Measurements from ENCODE around the gene CD55. TPM values are rescaled to one million over a fixed set of nuclear protein-coding genes. Genes with fewer than 3 reads are reported as not detected.
"Not testable (repeated sequence)": the region's sequence is repeated elsewhere in the genome, so short reads cannot be mapped to it uniquely, and the experiment has no call there.

Gene CD55
- total RNA-seq, 1 donor from 2014 or later: 356 TPM

- peaks cover 24% of the 10 kb centered on the region for H3K4me1 ChIP-seq
- TF ChIP-seq CTCF (IDR thresholded peaks at IDR 0.05): no peak
- no peak for DNase-seq
- peak; percentile 45 to 63 for ATAC-seq
- H3K9me3 ChIP-seq: no peaks in the 10 kb centered on the region
- no peaks in the 10 kb centered on the region for H3K36me3 ChIP-seq
- intact Hi-C loops (cut with DNase I): no loop called here
- no peak overlapping the region for H3K4me3 ChIP-seq
- H3K27ac ChIP-seq: peak overlapping the region; percentile 65
- no peaks in the 10 kb centered on the region for H3K27me3 ChIP-seq (ENCODE audit: low read depth)
Measured at GRCh38 chr1:207316622-207317391, 4.7 kb upstream of the CD55 start.

- TF ChIP-seq CTCF (IDR thresholded peaks at IDR 0.05): no peak
- intact Hi-C loops (cut with DNase I): no loop called here
- H3K9me3 ChIP-seq: no peaks in the 10 kb centered on the region
- H3K27me3 ChIP-seq (ENCODE audit: low read depth): no peaks in the 10 kb centered on the region
- H3K4me3 ChIP-seq: no peak overlapping the region
- peaks cover 26% of the 10 kb centered on the region for H3K4me1 ChIP-seq
- no peak for DNase-seq
- H3K36me3 ChIP-seq: no peaks in the 10 kb centered on the region
- ATAC-seq: no peak
- peak overlapping the region; percentile 65 for H3K27ac ChIP-seq
Measured at GRCh38 chr1:207317561-207317960, 3.9 kb upstream of the CD55 start.

GRCh38 chr1:207318072-207318619 is 3.3 kb upstream of the CD55 start:
- Histone ChIP-seq H3K36me3 (no peaks in the 10 kb centered on the region), H3K4me3 (no peak overlapping the region), H3K9me3 (no peaks in the 10 kb centered on the region), H3K4me1 (peaks cover 30% of the 10 kb centered on the region), H3K27ac (peak overlapping the region; percentile 65), H3K27me3 (ENCODE audit: low read depth) (no peaks in the 10 kb centered on the region)
- no peak for TF ChIP-seq CTCF (IDR thresholded peaks at IDR 0.05)
- DNase-seq (no peak), ATAC-seq (no peak)
- intact Hi-C loops (cut with DNase I): no loop called here

- Histone ChIP-seq H3K36me3 (peaks cover 3% of the 10 kb centered on the region), H3K27me3 (ENCODE audit: low read depth) (no peaks in the 10 kb centered on the region), H3K27ac (peak overlapping the region; percentile 65), H3K9me3 (no peaks in the 10 kb centered on the region), H3K4me1 (peaks cover 39% of the 10 kb centered on the region), H3K4me3 (no peak overlapping the region)
- no peak for ATAC-seq
- no peak for TF ChIP-seq CTCF (IDR thresholded peaks at IDR 0.05)
- intact Hi-C loops (cut with DNase I): no loop called here
- DNase-seq: no peak
Measured at GRCh38 chr1:207319199-207319598, 2.3 kb upstream of the CD55 start.

GRCh38 chr1:207320105-207320504 is 1.4 kb upstream of the CD55 start:
- peaks cover 45% of the 10 kb centered on the region for H3K4me1 ChIP-seq
- DNase-seq; H3K9me3 ChIP-seq; H3K4me3 ChIP-seq; intact Hi-C loops (cut with DNase I); ATAC-seq; H3K27me3 ChIP-seq (ENCODE audit: low read depth): not testable (repeated sequence)
- peak overlapping the region; percentile 98 for H3K27ac ChIP-seq
- H3K36me3 ChIP-seq: peaks cover 12% of the 10 kb centered on the region
